ENCODE measurements around the gene C6orf132.

Gene C6orf132

DNA sequence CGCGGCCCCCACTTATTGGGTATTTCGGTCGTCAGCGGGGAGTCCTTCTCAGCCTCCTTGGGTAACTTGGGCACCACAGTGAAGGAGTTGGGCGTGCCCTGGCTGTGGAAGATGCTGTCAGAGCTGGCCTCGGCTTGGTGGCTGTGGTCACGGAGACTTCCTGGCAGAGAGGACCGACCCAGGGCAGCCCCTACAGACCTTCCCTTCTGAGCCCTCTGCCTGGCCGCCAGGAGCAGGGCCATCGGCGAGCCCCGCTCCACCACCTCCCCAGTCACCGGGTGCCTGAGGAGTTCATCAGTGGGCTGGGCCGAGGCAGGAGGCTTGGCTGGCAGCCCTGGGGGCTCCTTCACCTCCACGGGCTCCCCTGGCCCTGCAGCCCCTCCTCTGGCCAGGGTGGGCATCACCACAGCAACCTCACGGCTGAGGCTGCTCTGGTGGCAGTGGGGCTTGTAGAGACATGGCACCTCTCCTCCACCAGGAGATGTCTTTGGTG, 37.2 kb downstream of the C6orf132 start:
- TF ChIP-seq, protein P1, sequence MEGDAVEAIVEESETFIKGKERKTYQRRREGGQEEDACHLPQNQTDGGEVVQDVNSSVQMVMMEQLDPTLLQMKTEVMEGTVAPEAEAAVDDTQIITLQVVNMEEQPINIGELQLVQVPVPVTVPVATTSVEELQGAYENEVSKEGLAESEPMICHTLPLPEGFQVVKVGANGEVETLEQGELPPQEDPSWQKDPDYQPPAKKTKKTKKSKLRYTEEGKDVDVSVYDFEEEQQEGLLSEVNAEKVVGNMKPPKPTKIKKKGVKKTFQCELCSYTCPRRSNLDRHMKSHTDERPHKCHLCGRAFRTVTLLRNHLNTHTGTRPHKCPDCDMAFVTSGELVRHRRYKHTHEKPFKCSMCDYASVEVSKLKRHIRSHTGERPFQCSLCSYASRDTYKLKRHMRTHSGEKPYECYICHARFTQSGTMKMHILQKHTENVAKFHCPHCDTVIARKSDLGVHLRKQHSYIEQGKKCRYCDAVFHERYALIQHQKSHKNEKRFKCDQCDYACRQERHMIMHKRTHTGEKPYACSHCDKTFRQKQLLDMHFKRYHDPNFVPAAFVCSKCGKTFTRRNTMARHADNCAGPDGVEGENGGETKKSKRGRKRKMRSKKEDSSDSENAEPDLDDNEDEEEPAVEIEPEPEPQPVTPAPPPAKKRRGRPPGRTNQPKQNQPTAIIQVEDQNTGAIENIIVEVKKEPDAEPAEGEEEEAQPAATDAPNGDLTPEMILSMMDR (IDR thresholded peaks at IDR 0.05; ENCODE audit: low read length, missing control alignments), result no peak
- H3K4me3 ChIP-seq (replicated peaks; ENCODE audit: low read depth, low read length), result no peak overlapping the region
- DNase-seq (ENCODE audit: low read depth), result no peak

GRCh38 chr6:42104804-42105125, 37.7 kb downstream of the C6orf132 start:
- peak overlapping the region; percentile 21 for H3K4me3 ChIP-seq (replicated peaks; ENCODE audit: low read depth, low read length)
- TF ChIP-seq, protein P1 (IDR thresholded peaks at IDR 0.05; ENCODE audit: low read length, missing control alignments), result no peak
- DNase-seq (ENCODE audit: low read depth), result no peak

- DNase-seq (ENCODE audit: low read depth), result peak; percentile 85
- TF ChIP-seq, protein P1 (IDR thresholded peaks at IDR 0.05; ENCODE audit: low read length, missing control alignments), result peak; percentile 76
- H3K4me3 ChIP-seq (replicated peaks; ENCODE audit: low read depth, low read length), result peak overlapping the region; percentile 36
Measured at GRCh38 chr6:42104095-42104803, 38.2 kb downstream of the C6orf132 start.

GRCh38 chr6:42103753-42104094, 38.7 kb downstream of the C6orf132 start:
- no peak overlapping the region for H3K4me3 ChIP-seq (replicated peaks; ENCODE audit: low read depth, low read length)
- TF ChIP-seq, protein P1 (IDR thresholded peaks at IDR 0.05; ENCODE audit: low read length, missing control alignments), result no peak
- DNase-seq (ENCODE audit: low read depth), result no peak

DNA sequence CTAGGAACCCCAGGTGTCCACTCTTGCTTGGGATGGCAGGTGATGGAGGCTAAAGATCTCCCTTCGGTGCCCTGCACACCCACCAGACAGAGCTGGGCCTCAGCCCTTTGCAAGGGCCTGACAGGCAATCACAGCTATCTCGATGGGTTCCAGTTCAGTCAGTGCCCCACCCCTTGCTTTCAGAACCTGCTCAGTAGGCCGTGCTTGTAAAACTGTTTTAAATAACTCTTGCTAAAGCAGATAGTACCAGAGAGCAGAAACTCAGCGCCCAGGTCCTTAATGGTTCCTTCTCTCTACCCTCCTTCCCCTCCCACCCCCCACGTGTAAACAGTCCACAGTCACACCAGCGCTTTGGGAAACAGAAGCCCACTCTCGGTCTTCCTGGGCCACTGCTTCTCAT, 39.2 kb downstream of the C6orf132 start:
- no peak for DNase-seq (ENCODE audit: low read depth)
- no peak overlapping the region for H3K4me3 ChIP-seq (replicated peaks; ENCODE audit: low read depth, low read length)
- TF ChIP-seq, protein P1 (IDR thresholded peaks at IDR 0.05; ENCODE audit: low read length, missing control alignments), result no peak

DNA sequence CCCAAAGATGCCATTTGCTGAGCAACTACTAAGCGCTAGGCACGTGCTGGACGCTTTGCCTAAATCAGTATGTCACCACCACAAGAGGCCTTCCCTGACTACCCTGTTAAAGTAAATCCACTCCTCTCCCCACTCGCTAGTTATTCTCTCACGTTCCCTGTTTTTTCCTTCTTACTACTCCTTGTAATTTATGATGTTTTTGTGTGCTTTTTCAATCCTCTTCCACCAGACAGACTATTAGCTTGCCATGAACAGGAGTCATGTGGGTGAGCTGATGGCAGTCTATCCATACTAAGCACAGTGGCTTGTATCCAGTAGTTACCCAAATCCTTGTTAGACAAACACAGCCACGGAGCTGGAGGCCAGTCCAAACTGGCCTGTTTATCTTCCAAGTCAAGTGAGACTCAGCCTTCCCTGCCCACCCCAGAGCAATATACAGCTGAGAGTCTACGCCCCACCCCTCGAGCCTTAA, 41.2 kb downstream of the C6orf132 start:
- no peak overlapping the region for H3K4me3 ChIP-seq (replicated peaks; ENCODE audit: low read depth, low read length)
- TF ChIP-seq, protein P1 (IDR thresholded peaks at IDR 0.05; ENCODE audit: low read length, missing control alignments), result no peak
- DNase-seq (ENCODE audit: low read depth), result peak; percentile 60

All from fibroblast of pulmonary artery (primary cell).